HCT116 (cell line): Measurements from ENCODE around the gene CREBL2.

Source experiments
- CEBPB ChIP-seq: IDR thresholded peaks from 2 replicates; pipeline ENCODE4 v1.6.1; 2012; ENCODE audit warnings: low read depth
- CTCF ChIP-seq, 3 experiments: fragments of 200-600 bp in 1 of 3; sonication (generic) in 1 of 3; IDR thresholded peaks in 2 of 3; conservative IDR thresholded peaks in 1 of 3; 2 replicates each; pipeline ENCODE4 v1.5.1; 2012 to 2017; ENCODE audit warnings: low read depth in 2 of 3, low read length in 2 of 3, antibody characterized with exemption in 1 of 3, borderline replicate concordance in 1 of 3, control low read depth in 1 of 3, mild to moderate bottlenecking in 1 of 3, mixed read lengths in 1 of 3, mixed run types in 1 of 3, moderate library complexity in 1 of 3; ENCODE audit not compliant: insufficient read depth in 1 of 3
- EZH2phosphoT487 ChIP-seq: fragments of 200-600 bp; IDR thresholded peaks from 2 replicates; pipeline ENCODE4 v1.6.1; 2018; ENCODE audit warnings: antibody characterized with exemption, borderline replicate concordance
- POLR2A ChIP-seq: IDR thresholded peaks from 2 replicates; pipeline ENCODE4 v1.7.0; 2011; ENCODE audit warnings: borderline replicate concordance; ENCODE audit not compliant: insufficient read depth, insufficient read length; ENCODE audit errors: extremely low read depth
- POLR2AphosphoS5 ChIP-seq: IDR thresholded peaks from 2 replicates; pipeline ENCODE4 v1.6.1; 2011; ENCODE audit warnings: mild to moderate bottlenecking, low read depth, low read length, moderate library complexity
- ZNF274 ChIP-seq: fragments of 200-500 bp; sonication (Bioruptor generic); IDR thresholded peaks from 2 replicates; pipeline ENCODE4 v1.6.1; 2014; ENCODE audit warnings: mild to moderate bottlenecking, low read depth, low read length, inconsistent platforms
- TF ChIP-seq, protein P1 (sequence below): IDR thresholded peaks from 2 replicates; pipeline ENCODE4 v1.6.1; 2012

DNA sequence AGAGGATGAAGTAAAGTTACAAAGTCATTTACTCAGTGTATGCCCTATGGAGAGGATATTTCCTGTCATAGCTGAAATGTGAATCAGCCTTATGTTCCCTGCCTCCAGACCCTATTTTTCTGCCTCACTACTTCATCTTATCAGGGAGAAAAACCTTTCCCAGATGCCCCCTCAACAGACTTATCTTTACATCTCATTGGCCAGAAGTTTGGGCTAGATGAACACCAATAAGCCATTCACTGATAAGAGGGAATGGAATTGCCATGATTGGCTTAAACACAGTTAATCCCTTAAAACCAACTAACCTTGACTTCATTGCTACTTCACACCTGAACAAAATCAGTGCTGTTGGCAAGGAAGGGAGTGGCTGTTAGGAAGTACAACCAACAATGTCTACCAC, 40.1 kb downstream of the CREBL2 start:
- TF ChIP-seq POLR2AphosphoS5: no peak
- TF ChIP-seq ZNF274: no peak
- TF ChIP-seq CTCF (IDR thresholded peaks at IDR 0.05 in 2 of 3, conservative IDR thresholded peaks at IDR 0.05 in 1 of 3; ENCODE audit: borderline replicate concordance in 1 of 3, insufficient read depth in 1 of 3, low read depth in 2 of 3, low read length in 2 of 3): no peak
- TF ChIP-seq POLR2A: no peak
- no peak for TF ChIP-seq EZH2phosphoT487
- TF ChIP-seq, protein P1, sequence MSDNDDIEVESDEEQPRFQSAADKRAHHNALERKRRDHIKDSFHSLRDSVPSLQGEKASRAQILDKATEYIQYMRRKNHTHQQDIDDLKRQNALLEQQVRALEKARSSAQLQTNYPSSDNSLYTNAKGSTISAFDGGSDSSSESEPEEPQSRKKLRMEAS: no peak
- TF ChIP-seq CEBPB: no peak
